Measurements from ENCODE around the gene HSP90AB1. TPM values are rescaled to one million over a fixed set of nuclear protein-coding genes. Genes with fewer than 3 reads are reported as not detected.

HSP90AB1 gene
- total and polyA plus RNA-seq, 2 of the 8 experiments (the other 6 are each of a cell fraction or from before 2014, with no cell fraction given) = 1,564 to 2,297 TPM

- H3K4me3 ChIP-seq (ENCODE audit: extremely low read depth in 1 of 4, insufficient read depth in 2 of 4, low read depth in 3 of 4, low read length in 4 of 4) = no peak overlapping the region; a peak in 1 of 8 replicates
- peak overlapping the region; percentile 98; the same call in 1 of the 2 replicates for H2BK12ac ChIP-seq (ENCODE audit: low read depth, low read length)
- peak overlapping the region; percentile 45 for H4K91ac ChIP-seq (replicated peaks; ENCODE audit: insufficient read length, low read length)
- no peaks in the 10 kb centered on the region for H3K27me3 ChIP-seq (replicated peaks in 1 of 4; ENCODE audit: control insufficient read depth in 3 of 4, extremely low read depth in 1 of 4, insufficient read depth in 3 of 4, low read length in 3 of 4)
- no peak overlapping the region for H2AFZ ChIP-seq (ENCODE audit: low read length)
- H3K79me2 ChIP-seq (ENCODE audit: control insufficient read depth in 1 of 2, insufficient read depth in 2 of 2, low read length in 2 of 2) = peaks cover 10 to 30% of the 10 kb centered on the region in 2 experiments; a peak in 3 of 4 replicates
- H3K23ac ChIP-seq (ENCODE audit: insufficient read length) = no peak overlapping the region
- peaks cover 31 to 62% (median 45%) of the 10 kb centered on the region in 4 experiments for H3K4me1 ChIP-seq (replicated peaks in 1 of 4; ENCODE audit: control insufficient read depth in 3 of 4, insufficient read depth in 4 of 4, low read length in 3 of 4)
- no peak for DNase-seq (ENCODE audit: low read depth in 1 of 2, low spot score in 2 of 2)
- peak overlapping the region; percentile 39 for H4K5ac ChIP-seq (ENCODE audit: insufficient read length, low read depth, low read length)
- H3K9me3 ChIP-seq (ENCODE audit: insufficient read depth in 2 of 2, low read depth in 1 of 2, low read length in 1 of 2) = no peaks in the 10 kb centered on the region
- peak overlapping the region in 1 of 2 experiments; percentile 95; a peak in 3 of 4 replicates for H3K4me2 ChIP-seq (ENCODE audit: insufficient read depth in 1 of 2, low read depth in 2 of 2, low read length in 2 of 2)
- H3K14ac ChIP-seq (ENCODE audit: insufficient read length) = no peak overlapping the region
- peak overlapping the region; percentile 72 for H3K18ac ChIP-seq (ENCODE audit: extremely low read depth, low read length)
- peak overlapping the region; percentile 40 for H2BK120ac ChIP-seq (replicated peaks; ENCODE audit: low read depth, low read length)
- H3K4ac ChIP-seq (replicated peaks; ENCODE audit: insufficient read length, low read depth, low read length) = peak overlapping the region; percentile 11
- peaks cover 16% of the 10 kb centered on the region for H3K23me2 ChIP-seq (ENCODE audit: low read depth, low read length)
- H3K27ac ChIP-seq (ENCODE audit: low read depth, low read length) = no peak overlapping the region
- no peak for TF ChIP-seq PHF8 (conservative IDR thresholded peaks at IDR 0.05; ENCODE audit: low read depth, low read length)
- no peak for TF ChIP-seq JUND (IDR thresholded peaks at IDR 0.05; ENCODE audit: low read length)
- TF ChIP-seq POLR2AphosphoS5 (IDR thresholded peaks at IDR 0.05; ENCODE audit: low read depth, low read length) = no peak
- no peak for TF ChIP-seq SIX5 (IDR thresholded peaks at IDR 0.05; ENCODE audit: low read depth, low read length)
- no peak for TF ChIP-seq JUN (IDR thresholded peaks at IDR 0.05; ENCODE audit: low read depth, low read length)
- TF ChIP-seq RFX5 (IDR thresholded peaks at IDR 0.05; ENCODE audit: borderline replicate concordance, low read depth, low read length) = no peak
- no peak for TF ChIP-seq CHD2 (IDR thresholded peaks at IDR 0.05; ENCODE audit: low read length)
- no peak for TF ChIP-seq TCF12 (IDR thresholded peaks at IDR 0.05; ENCODE audit: low read depth, low read length)
- TF ChIP-seq CBX5 (IDR thresholded peaks at IDR 0.05; ENCODE audit: low read depth, low read length) = no peak
- no peak for TF ChIP-seq FOSL1 (IDR thresholded peaks at IDR 0.05; ENCODE audit: insufficient read depth, low read depth, low read length)
- no peak for TF ChIP-seq SP2 (IDR thresholded peaks at IDR 0.05; ENCODE audit: low read length)
- H3K9ac ChIP-seq (replicated peaks in 1 of 4; ENCODE audit: extremely low read depth in 1 of 4, low read depth in 3 of 4, low read length in 3 of 4) = no peak overlapping the region
- no peak overlapping the region for H4K8ac ChIP-seq (ENCODE audit: extremely low read depth, insufficient read depth, low read length)
- H2AK5ac ChIP-seq (ENCODE audit: low read depth, low read length) = peak overlapping the region; percentile 20; the same call in 1 of the 2 replicates
- no peaks in the 10 kb centered on the region for H3K36me3 ChIP-seq (ENCODE audit: control insufficient read depth in 2 of 4, insufficient read depth in 4 of 4, low read length in 3 of 4)
- POLR2A ChIA-PET (ENCODE audit: partially characterized antibody) = interaction anchor here (0.7 to 21.0 kb wide), 11 partner anchors 14 to 214 kb away, joined by 3 to 477 read pairs (median 19); partner anchors contain the start of genes HSP90AB1 and SLC35B2
- no peak for FAIRE-seq
- H4K20me1 ChIP-seq (replicated peaks in 1 of 2; ENCODE audit: control insufficient read depth in 1 of 2, insufficient read depth in 2 of 2, low read length in 2 of 2) = peaks cover 18 to 22% of the 10 kb centered on the region in 2 experiments
- CTCF ChIA-PET (ENCODE audit: partially characterized antibody) = interaction anchor here (0.6 to 19.4 kb wide), 16 partner anchors 9 to 104 kb away, joined by 3 to 287 read pairs (median 6); partner anchors contain the start of gene SLC35B2
- H2BK5ac ChIP-seq (ENCODE audit: low read depth, low read length) = peak overlapping the region; percentile 76; the same call in 1 of the 2 replicates
- no peak overlapping the region for H3K56ac ChIP-seq (replicated peaks; ENCODE audit: insufficient read length, low read depth, low read length)
- H2BK15ac ChIP-seq (ENCODE audit: low read length) = peak overlapping the region; percentile 31; the same call in 1 of the 2 replicates
- peaks cover 9% of the 10 kb centered on the region for H3K79me1 ChIP-seq (ENCODE audit: low read depth, low read length)
- peak overlapping the region; percentile 93; the same call in 1 of the 2 replicates for H2BK20ac ChIP-seq (ENCODE audit: low read length)
- WGBS, 2 experiments (ENCODE audit: extremely low coverage in 1 of 2, insufficient coverage in 1 of 2, insufficient read length in 1 of 2, insufficient replicate concordance in 2 of 2, low coverage in 1 of 2, low lambda C conversion rate in 2 of 2, missing lambda C conversion rate in 1 of 2) = 50% methylated on average over 1 of the region's 2 CpGs; no CpG with 5 or more reads in 1 of the 2 experiments
Observed at GRCh38 chr6:44221961-44222335, 25.0 kb upstream of the HSP90AB1 start.
